HepG2 (cell line): ENCODE measurements around the gene MBNL3. TPM values are rescaled to one million over a fixed set of nuclear protein-coding genes. Genes with fewer than 3 reads are reported as not detected.

Experiments
- ATAC-seq: fragments of 200-7000 bp; cut with Tn5 transposase; 3 replicates; pipeline ENCODE4 v1.9.1; 2020; ENCODE audit warnings: mild to moderate bottlenecking, moderate library complexity
- BruUV-seq: library from RNA; stranded (reverse); fragments of 400-500 nt; replicated peaks from 2 replicates; lab custom pipeline; 2021; lab: Mats Ljungman, UMichigan
- CTCF ChIA-PET: fragments of 300-600 bp; formaldehyde crosslinking; extraction: SDS; loops from one replicate; lab custom pipeline; 2021; ENCODE audit warnings: low total read pairs, inconsistent platforms, low intra/inter-chr PET ratio; lab: Yijun Ruan, JAX
- POLR2A ChIA-PET: fragments of 350-600 bp; sonication (Branson Sonifier 250); formaldehyde crosslinking; loops from one replicate; lab custom pipeline; 2020; ENCODE audit warnings: antibody characterized with exemption, inconsistent platforms; lab: Yijun Ruan, JAX
- DNase-seq: peaks from one replicate; pipeline ENCODE4 v3.0.0-alpha.2; 2015; ENCODE audit warnings: low spot score
- FAIRE-seq: peaks from 3 replicates; lab custom pipeline; 2011; peaks lifted over from hg19 to GRCh38; lab: Jason Lieb, UNC
- H2AFZ ChIP-seq: one replicate; pipeline ENCODE4 v1.6.1; 2011; ENCODE audit warnings: low read length, inconsistent platforms
- H3K27ac ChIP-seq: fragments of 300-600 bp; 3 replicates; pipeline ENCODE4 v1.8.0; 2011; ENCODE audit warnings: mixed run types, mild to moderate bottlenecking, mixed read lengths, low read length, inconsistent platforms; ENCODE audit not compliant: insufficient read depth; ENCODE audit errors: extremely low read length
- H3K27me3 ChIP-seq, 2 experiments: fragments of 200-600 bp in 1 of 2; 2 replicates in 1 of 2; 3 replicates in 1 of 2; pipeline versions ENCODE4 v1.6.0 to v1.8.0; 2011; ENCODE audit warnings: low read length in 2 of 2, mild to moderate bottlenecking in 2 of 2, moderate library complexity in 2 of 2, inconsistent platforms in 1 of 2; ENCODE audit not compliant: insufficient read depth in 2 of 2, control insufficient read depth in 1 of 2
- H3K36me3 ChIP-seq, 2 experiments: fragments of 200-600 bp in 1 of 2; replicated peaks in 1 of 2; 2 replicates in 1 of 2; 3 replicates in 1 of 2; pipeline versions ENCODE4 v1.5.1 to v1.8.0; 2011; ENCODE audit warnings: low read length in 2 of 2, inconsistent platforms in 1 of 2; ENCODE audit not compliant: insufficient read depth in 2 of 2, control insufficient read depth in 1 of 2
- H3K4me1 ChIP-seq: 2 replicates; pipeline ENCODE4 v1.5.1; 2012; ENCODE audit warnings: low read length, inconsistent platforms; ENCODE audit not compliant: insufficient read depth
- H3K4me2 ChIP-seq: 2 replicates; pipeline ENCODE4 v1.6.0; 2011; ENCODE audit warnings: low read depth, low read length, inconsistent platforms
- H3K4me3 ChIP-seq, 3 experiments: fragments of 200-600 bp in 1 of 3; sonication (generic), shearing (Covaris generic) in 1 of 3; replicated peaks in 1 of 3; 2 replicates each; pipeline ENCODE4 v1.5.1; 2011 to 2016; ENCODE audit warnings: low read length in 3 of 3, inconsistent platforms in 2 of 3, low read depth in 2 of 3, mild to moderate bottlenecking in 2 of 3, control low read depth in 1 of 3, mixed read lengths in 1 of 3; ENCODE audit not compliant: insufficient read depth in 1 of 3
- H3K79me2 ChIP-seq: one replicate; pipeline ENCODE4 v1.6.1; 2011; ENCODE audit warnings: low read length, inconsistent platforms; ENCODE audit not compliant: insufficient read depth
- H3K9ac ChIP-seq: 2 replicates; pipeline ENCODE4 v1.6.0; 2011; ENCODE audit warnings: mild to moderate bottlenecking, low read depth, low read length, inconsistent platforms; ENCODE audit not compliant: insufficient read depth
- H3K9me3 ChIP-seq: 2 replicates; pipeline ENCODE4 v1.5.1; 2012; ENCODE audit warnings: mild to moderate bottlenecking, low read length
- H4K20me1 ChIP-seq: 2 replicates; pipeline ENCODE4 v1.6.0; 2011; ENCODE audit warnings: inconsistent platforms, mild to moderate bottlenecking, low read length, moderate library complexity; ENCODE audit not compliant: insufficient read depth
- CREB3 ChIP-seq: sonication (generic); formaldehyde crosslinking; IDR thresholded peaks from 2 replicates; pipeline ENCODE4 v1.5.0; 2020; ENCODE audit warnings: missing genetic modification reagents
- HBP1 ChIP-seq: IDR thresholded peaks from 2 replicates; pipeline ENCODE4 v1.6.1; 2016; ENCODE audit warnings: low read depth, control low read depth
- HMGXB4 ChIP-seq, 2 experiments: sonication (generic) in 1 of 2; formaldehyde crosslinking in 1 of 2; IDR thresholded peaks; 2 replicates each; pipeline versions ENCODE4 v1.4.0 to v1.6.1; 2018 to 2020; ENCODE audit warnings: missing genetic modification reagents in 2 of 2, borderline replicate concordance in 1 of 2, low read depth in 1 of 2, mild to moderate bottlenecking in 1 of 2, missing biosample characterization in 1 of 2
- HNRNPLL ChIP-seq: fragments of 200-400 bp; formaldehyde crosslinking; IDR thresholded peaks from 2 replicates; pipeline ENCODE4 v1.6.1; 2017; ENCODE audit warnings: mild to moderate bottlenecking, low read depth, low read length; ENCODE audit not compliant: poor library complexity, severe bottlenecking
- IKZF1 ChIP-seq: fragments of 450-650 bp; IDR thresholded peaks from 2 replicates; pipeline ENCODE4 v1.7.1; 2016
- PBX2 ChIP-seq: IDR thresholded peaks from 2 replicates; pipeline ENCODE4 v1.6.1; 2016; ENCODE audit warnings: control low read depth
- ZNF296 ChIP-seq: sonication (generic); formaldehyde crosslinking; conservative IDR thresholded peaks from 2 replicates; pipeline ENCODE4 v1.5.0; 2020; ENCODE audit warnings: mild to moderate bottlenecking, missing genetic modification reagents
- ZNF329 ChIP-seq: sonication (generic); formaldehyde crosslinking; IDR thresholded peaks from 2 replicates; pipeline ENCODE4 v1.9.0; 2021; ENCODE audit warnings: low read depth, mild to moderate bottlenecking, missing genetic modification reagents
- ZNF383 ChIP-seq: sonication (generic); formaldehyde crosslinking; IDR thresholded peaks from 2 replicates; pipeline ENCODE4 v1.4.0; 2020; ENCODE audit warnings: missing genetic modification reagents, mild to moderate bottlenecking, borderline replicate concordance
- ZNF660 ChIP-seq: sonication (generic); formaldehyde crosslinking; IDR thresholded peaks from 2 replicates; pipeline ENCODE4 v1.5.1; 2020; ENCODE audit warnings: mild to moderate bottlenecking, low read depth, missing genetic modification reagents, borderline replicate concordance
- ZNF7 ChIP-seq: IDR thresholded peaks from 2 replicates; pipeline ENCODE4 v1.6.1; 2016; ENCODE audit warnings: missing biosample characterization, missing genetic modification reagents
- ZSCAN22 ChIP-seq: sonication (generic); formaldehyde crosslinking; IDR thresholded peaks from 2 replicates; pipeline ENCODE4 v1.4.0; 2020; ENCODE audit warnings: mild to moderate bottlenecking, missing genetic modification reagents
- WGBS: methylation state at CpG from one replicate; pipeline ENCODE4 v1.1.6; 2017; ENCODE audit warnings: low lambda C conversion rate; 5-methylcytosine and 5-hydroxymethylcytosine counted together
- in situ Hi-C: cut with HindIII; loops from 2 replicates; pipeline ENCODE4 v1.10.0; 2017; ENCODE audit warnings: low pct_unique_long_range_greater_than_20kb; ENCODE audit not compliant: extremely low pct_ligation_motif_present
- intact Hi-C: fragments of 100-400 bp; cut with micrococcal nuclease; formaldehyde crosslinking; loops from one replicate; pipeline ENCODE4 v1.10.0; 2022; ENCODE audit not compliant: unreplicated experiment
- polyA plus RNA-seq, 8 experiments: library from polyadenylated mRNA; depleted of rRNA in 3 of 8; stranded (reverse) in 7 of 8; unstranded in 1 of 8; fragments of >200 nt; fragmentation: Illumina TruSeq in 4 of 8; extraction: Trizol in 4 of 8; gene quantifications; 2 replicates each; pipeline versions ENCODE4 v1.2.1 to v1.2.3, GENCODE V29; 2011 to 2016; ENCODE audit warnings: low read depth in 4 of 8, missing spikeins in 1 of 8, mixed read lengths in 1 of 8; ENCODE audit not compliant: insufficient read depth in 1 of 8
- total RNA-seq, 5 experiments: library from RNA; depleted of rRNA; stranded (reverse); fragments of >200 nt; fragmentation: Illumina TruSeq; extraction: Trizol; gene quantifications; 2 replicates each; pipeline ENCODE4 v1.2.3, GENCODE V29; 2016; ENCODE audit warnings: low read depth in 1 of 5
- TF ChIP-seq, protein P1 (sequence below): sonication (generic); formaldehyde crosslinking; conservative IDR thresholded peaks from 2 replicates; pipeline ENCODE4 v1.8.0; 2022; ENCODE audit warnings: mild to moderate bottlenecking, moderate library complexity, missing genetic modification reagents
- TF ChIP-seq, protein P2 (sequence below): IDR thresholded peaks from 2 replicates; pipeline ENCODE4 v1.6.1; 2016; ENCODE audit warnings: mild to moderate bottlenecking, missing biosample characterization, missing genetic modification reagents

MBNL3 gene
- total and polyA plus RNA-seq, 2 of the 13 experiments (the other 11 are each of a cell fraction or from before 2014, with no cell fraction given) = 155 to 257 TPM

- H3K27ac ChIP-seq = no peak overlapping the region
- in situ Hi-C loops (no loop called here), intact Hi-C loops (no loop called here)
- no peak overlapping the region for H2AFZ ChIP-seq
- no TSS peak for BruUV-seq
- H3K4me2 ChIP-seq = no peak overlapping the region
- peaks cover 42% of the 10 kb centered on the region for H3K79me2 ChIP-seq
- H3K4me1 ChIP-seq = peaks cover 16% of the 10 kb centered on the region; the same call in 1 of the 2 replicates
- H3K9me3 ChIP-seq = no peaks in the 10 kb centered on the region
- TF ChIP-seq ZSCAN22 (no peak), ZNF660 (CRISPR knock-in tag) (no peak), ZNF329 (CRISPR knock-in tag) (no peak), IKZF1 (no peak), ZNF7 (CRISPR knock-in tag) (no peak), ZNF296 (no peak), CREB3 (CRISPR knock-in tag) (no peak), HMGXB4 (CRISPR knock-in tag; IDR thresholded peaks at IDR 0.05; ENCODE audit: borderline replicate concordance in 1 of 2, low read depth in 1 of 2) (no peak), HNRNPLL (no peak), ZNF383 (CRISPR knock-in tag) (no peak), HBP1 (CRISPR knock-in tag) (no peak), PBX2 (no peak)
- TF ChIP-seq, protein P1, sequence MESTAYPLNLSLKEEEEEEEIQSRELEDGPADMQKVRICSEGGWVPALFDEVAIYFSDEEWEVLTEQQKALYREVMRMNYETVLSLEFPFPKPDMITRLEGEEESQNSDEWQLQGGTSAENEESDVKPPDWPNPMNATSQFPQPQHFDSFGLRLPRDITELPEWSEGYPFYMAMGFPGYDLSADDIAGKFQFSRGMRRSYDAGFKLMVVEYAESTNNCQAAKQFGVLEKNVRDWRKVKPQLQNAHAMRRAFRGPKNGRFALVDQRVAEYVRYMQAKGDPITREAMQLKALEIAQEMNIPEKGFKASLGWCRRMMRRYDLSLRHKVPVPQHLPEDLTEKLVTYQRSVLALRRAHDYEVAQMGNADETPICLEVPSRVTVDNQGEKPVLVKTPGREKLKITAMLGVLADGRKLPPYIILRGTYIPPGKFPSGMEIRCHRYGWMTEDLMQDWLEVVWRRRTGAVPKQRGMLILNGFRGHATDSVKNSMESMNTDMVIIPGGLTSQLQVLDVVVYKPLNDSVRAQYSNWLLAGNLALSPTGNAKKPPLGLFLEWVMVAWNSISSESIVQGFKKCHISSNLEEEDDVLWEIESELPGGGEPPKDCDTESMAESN (CRISPR knock-in tag) = no peak
- TF ChIP-seq, protein P2, sequence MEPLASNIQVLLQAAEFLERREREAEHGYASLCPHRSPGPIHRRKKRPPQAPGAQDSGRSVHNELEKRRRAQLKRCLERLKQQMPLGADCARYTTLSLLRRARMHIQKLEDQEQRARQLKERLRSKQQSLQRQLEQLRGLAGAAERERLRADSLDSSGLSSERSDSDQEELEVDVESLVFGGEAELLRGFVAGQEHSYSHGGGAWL (CRISPR knock-in tag) = no peak
- H4K20me1 ChIP-seq = no peaks in the 10 kb centered on the region
- H3K36me3 ChIP-seq = no peaks in the 10 kb centered on the region
- ChIA-PET POLR2A (no interaction called here), CTCF (no interaction called here)
- WGBS = 98% methylated on average over 3 of the region's 3 CpGs
- H3K27me3 ChIP-seq = no peaks in the 10 kb centered on the region
- FAIRE-seq (no peak), ATAC-seq (no peak), DNase-seq (no peak)
- H3K4me3 ChIP-seq = no peak overlapping the region
- no peak overlapping the region for H3K9ac ChIP-seq
These were observed 21.8 kb downstream of the MBNL3 start for GRCh38 chrX:132467026-132467425.
